ENCODE measurements around the gene RNF180.
"Not testable (repeated sequence)": the region's sequence is repeated elsewhere in the genome, so short reads cannot be mapped to it uniquely, and the experiment has no call there.

Gene RNF180

GRCh38 chr5:64181440-64181839 is 15.8 kb downstream of the RNF180 start:
- DNase-seq, result no peak

- no peak for DNase-seq
These were observed 18.3 kb downstream of the RNF180 start for GRCh38 chr5:64183956-64184355.

DNA sequence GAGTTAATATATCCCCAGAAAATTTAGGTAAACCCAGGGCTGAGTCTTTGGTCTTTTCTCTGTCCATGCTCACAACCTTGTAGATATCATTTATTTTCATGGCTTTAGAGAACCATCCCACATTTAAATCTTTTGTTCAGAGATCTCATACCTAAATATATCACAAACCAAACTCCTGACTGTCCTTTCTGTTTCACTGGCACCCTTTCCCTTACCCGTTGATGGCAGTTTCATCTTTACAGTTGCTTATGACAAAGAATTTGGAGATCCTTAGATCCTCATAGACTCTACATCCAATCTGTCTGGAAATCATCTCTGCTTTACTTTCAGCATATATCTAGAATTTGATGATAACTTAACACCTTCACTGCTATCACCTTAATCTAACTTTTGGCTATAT is 19.2 kb downstream of the RNF180 start:
- no peak for DNase-seq

GRCh38 chr5:64188776-64189175 is 23.1 kb downstream of the RNF180 start:
- DNase-seq, result no peak

GRCh38 chr5:64190562-64191306 is 25.1 kb downstream of the RNF180 start:
- no peak for DNase-seq

DNA sequence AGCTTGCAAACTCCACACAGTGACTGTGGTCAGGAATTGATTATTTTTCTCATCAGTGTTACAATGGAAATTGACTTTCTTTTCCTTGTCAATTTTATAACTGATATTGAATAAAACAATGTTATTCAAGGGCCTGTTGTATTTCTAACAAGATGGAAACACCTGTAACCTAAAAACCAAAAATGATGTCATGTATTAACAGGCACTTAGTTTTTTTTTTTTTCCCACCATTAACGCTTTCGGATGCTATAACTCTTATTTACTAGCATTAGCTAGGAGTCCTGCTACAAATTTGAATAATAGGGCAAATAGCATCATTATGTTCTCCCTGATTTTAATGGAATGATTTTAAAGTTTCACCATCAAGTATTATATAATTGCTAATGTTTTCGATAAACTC is 30.3 kb downstream of the RNF180 start:
- no peak for DNase-seq

- no peak for DNase-seq
These were observed 33.8 kb downstream of the RNF180 start for GRCh38 chr5:64199425-64199824.

DNA sequence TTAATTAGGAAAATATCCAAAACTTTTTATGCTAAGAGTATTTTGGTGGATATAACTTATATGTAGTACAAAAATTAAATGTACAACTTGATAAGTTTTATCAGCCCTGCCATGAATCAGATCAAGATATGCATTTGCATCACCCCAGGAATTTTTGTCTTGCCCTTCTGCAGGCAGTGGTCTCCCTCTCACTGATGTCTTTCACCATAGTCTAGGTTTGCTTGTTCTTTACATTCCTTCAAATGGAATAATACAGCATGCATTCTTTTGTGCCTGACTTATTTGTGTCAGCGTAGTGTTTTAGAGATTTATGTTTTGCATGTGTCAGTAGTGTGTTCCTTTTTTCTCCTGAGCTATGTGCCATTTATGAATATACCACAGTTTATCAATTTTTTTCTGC is 36.4 kb downstream of the RNF180 start:
- DNase-seq, result no peak

DNA sequence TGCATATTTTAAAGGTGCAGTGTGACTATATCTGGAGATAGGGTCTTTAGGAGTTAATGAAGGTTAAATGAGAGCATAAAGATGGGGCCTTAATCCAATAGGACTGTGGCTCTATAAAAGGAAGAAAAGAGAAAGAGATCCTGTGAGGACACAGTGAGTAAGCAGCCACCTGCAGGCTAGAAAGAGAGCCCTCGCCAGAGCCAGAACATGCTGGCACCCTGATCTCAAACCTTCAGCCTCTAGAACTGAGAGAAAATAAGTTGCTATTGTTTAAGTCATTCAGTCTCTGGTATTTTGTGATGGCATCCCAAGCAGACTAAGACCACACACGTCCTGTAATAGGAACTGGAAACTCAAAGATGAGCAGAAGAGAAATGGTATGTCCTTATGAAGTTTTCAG is 41.0 kb downstream of the RNF180 start:
- DNase-seq, result no peak

GRCh38 chr5:64207978-64208377 is 42.3 kb downstream of the RNF180 start:
- no peak for DNase-seq

- DNase-seq, result no peak
These were observed 43.7 kb downstream of the RNF180 start for GRCh38 chr5:64209353-64209752.

DNA sequence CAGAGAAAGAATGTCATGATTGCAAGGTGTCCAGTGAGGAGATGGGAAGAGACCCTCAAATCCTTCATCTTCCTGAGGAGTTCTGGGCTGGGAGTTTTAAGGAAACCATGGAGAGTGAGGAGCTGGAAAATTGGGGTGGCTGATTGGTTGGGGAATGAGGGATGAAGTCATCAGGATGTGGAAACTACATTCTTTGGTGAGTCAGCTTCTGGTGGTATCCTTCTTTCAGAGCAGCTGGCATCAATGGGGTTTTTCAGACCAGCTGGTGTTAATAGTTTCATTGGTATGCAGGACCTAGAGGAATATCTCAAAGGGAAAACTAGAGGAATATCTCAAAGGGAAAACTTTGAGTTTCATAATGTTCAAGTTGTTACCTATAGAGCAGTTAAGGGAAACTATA is 45.2 kb downstream of the RNF180 start:
- DNase-seq, result no peak

DNA sequence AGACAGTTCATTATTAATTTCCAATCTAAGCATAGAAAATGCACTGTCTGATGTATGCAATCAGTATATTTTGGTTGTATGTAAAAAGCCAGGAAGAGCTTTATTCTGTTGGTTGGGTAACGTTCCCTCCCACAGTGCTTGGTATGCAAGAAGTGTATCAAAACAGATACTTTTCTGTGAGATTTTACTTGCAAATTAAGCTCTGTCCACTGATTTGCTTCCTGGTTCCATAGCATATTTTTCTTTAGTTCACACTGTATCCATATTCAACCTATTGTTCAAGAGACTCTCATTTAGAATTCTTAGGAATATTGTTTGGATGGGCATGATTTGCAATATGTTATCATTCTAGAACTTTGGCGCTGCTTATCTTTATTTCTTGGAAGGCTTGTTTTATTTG is 47.4 kb downstream of the RNF180 start:
- DNase-seq, result no peak

DNA sequence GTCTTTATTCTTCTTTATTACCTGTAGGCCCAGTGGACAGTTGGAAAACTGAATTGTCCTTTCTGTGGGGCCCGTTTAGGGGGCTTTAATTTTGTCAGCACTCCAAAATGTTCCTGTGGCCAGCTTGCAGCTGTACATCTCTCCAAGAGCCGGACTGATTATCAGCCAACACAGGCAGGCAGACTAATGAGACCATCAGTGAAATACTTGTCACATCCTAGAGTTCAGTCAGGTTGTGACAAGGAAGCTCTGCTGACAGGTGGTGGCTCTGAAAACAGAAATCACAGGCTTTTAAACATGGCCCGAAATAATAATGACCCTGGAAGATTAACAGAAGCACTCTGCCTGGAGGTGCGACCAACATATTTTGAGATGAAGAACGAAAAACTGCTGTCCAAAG is 47.9 kb downstream of the RNF180 start:
- no peak for DNase-seq

GRCh38 chr5:64214132-64214531 is 48.5 kb downstream of the RNF180 start:
- DNase-seq, result no peak

- no peak for DNase-seq
These were observed 56.3 kb downstream of the RNF180 start for GRCh38 chr5:64221911-64222310.

DNA sequence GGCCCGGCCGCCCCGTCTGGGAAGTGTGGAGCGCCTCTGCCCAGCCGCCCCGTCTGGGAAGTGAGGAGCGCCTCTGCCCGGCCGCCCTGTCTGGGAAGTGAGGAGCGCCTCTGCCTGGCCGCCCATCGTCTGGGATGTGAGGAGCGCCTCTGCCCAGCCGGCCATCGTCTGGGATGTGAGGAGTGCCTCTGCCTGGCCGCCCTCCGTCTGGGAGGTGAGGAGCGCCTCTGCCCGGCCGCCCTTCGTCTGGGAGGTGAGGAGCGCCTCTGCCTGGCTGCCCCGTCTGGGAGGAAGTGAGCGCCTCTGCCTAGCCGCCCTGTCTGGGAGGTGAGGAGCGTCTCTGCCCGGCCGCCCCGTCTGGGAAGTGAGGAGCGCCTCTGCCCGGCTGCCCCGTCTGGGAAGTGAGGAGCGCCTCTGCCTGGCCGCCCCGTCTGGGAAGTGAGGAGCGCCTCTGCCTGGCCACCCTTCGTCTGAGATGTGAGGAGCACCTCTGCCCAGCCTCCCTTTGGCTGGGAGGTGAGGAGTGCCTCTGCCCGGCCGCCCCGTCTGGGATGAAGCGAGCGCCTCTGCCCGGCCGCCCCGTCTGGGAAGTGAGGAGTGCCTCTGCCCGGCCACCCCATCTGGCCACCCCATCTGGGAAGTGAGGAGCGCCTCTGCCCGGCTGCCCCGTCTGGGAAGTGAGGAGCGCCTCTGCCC is 59.8 kb downstream of the RNF180 start:
- DNase-seq, result not testable (repeated sequence)

DNA sequence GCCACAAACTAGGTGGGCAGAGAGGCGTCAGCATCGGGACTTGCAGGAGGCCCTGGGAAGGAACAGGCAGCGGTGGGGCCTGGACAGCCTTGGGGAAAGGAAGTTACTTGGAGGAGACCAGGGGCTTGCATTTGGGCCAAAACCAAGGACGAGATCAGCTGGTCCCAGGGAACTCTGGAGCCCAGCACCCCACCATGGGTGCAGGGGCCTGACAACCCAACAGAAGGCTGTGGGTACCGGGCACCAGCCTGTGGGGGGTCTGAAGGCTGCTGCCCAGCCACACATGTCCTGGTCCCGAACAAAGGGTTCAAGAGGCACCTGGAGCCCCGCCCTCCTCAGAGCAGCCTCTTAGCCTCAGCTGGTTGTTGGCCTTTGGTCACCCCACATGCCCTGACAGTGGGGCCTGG is 61.5 kb downstream of the RNF180 start:
- not testable (repeated sequence) for DNase-seq

DNA sequence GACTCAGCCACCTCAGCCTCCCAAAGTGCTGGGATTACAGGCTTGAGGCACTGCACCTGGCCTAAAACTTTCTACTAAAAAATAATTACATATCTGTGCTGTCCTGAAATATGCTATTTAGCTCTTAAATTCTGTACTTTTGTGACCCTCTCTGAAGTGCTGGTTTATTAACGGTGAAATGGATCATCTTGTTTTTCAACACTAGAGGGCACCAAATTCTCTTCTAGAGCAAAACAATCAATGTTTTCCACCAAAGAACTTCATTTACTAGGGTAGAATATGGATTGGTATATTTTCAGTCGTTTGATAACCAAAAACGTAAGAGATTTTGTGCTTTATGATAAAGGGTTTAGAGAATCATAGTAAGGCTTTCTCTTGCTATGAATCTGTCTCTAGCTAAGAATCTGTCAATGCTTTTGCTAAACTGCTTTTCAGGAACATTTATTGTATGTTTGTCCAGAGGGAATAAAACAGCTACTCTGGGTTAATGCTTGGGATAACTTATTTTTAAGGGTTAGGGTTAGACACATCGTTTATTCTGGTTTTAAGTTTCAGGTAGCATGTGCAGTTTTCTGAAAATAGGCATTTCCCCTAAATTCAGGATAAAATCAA is 63.6 kb downstream of the RNF180 start:
- no peak for DNase-seq

- no peak for DNase-seq
These were observed 95.1 kb downstream of the RNF180 start for GRCh38 chr5:64260756-64261155.

GRCh38 chr5:64269164-64269563 is 103.5 kb downstream of the RNF180 start:
- no peak for DNase-seq

DNA sequence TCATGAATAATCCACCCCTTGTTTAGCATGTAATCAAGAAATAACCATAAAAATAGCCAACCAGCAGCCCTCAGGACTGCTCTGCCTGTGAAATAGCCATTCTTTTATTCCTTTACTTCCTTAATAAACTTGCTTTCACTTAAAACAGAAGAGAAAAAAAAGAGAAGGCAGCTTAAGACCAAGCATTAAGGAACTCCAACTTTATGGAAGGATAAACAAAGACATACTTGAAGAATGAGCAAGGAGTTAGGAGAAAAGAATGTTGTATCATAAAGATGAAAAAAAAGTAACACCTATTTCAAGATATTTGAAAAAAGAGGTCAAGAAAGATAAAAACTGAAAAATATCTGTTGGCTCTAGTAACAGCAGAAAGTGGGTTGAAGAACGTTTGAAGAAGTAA is 107.6 kb downstream of the RNF180 start:
- no peak for DNase-seq

GRCh38 chr5:64285188-64286130 is 119.8 kb downstream of the RNF180 start:
- DNase-seq, result no peak

Measured in GF-D8 (cell line).